Dendritic cell treated with granulocyte-macrophage colony-stimulating factor and Interleukin-4, amounts not matched to agents 40 ng/mL and 50 ng/mL, for 4 days (primary cell): ENCODE measurements around the gene OXCT2.
"Not testable (repeated sequence)": the region's sequence is repeated elsewhere in the genome, so short reads cannot be mapped to it uniquely, and the experiment has no call there.

ENCODE experiments used
- H3K27ac Mint-ChIP-seq: one replicate; pipeline ENCODE4 v1.8.0; 2022; ENCODE audit warnings: mild to moderate bottlenecking, mixed read lengths
- H3K27me3 Mint-ChIP-seq: one replicate; pipeline ENCODE4 v1.8.0; 2022; ENCODE audit warnings: mild to moderate bottlenecking, mixed read lengths
- H3K36me3 Mint-ChIP-seq: one replicate; pipeline ENCODE4 v1.8.0; 2022; ENCODE audit warnings: low read depth, mixed read lengths
- H3K4me1 Mint-ChIP-seq: one replicate; pipeline ENCODE4 v1.8.0; 2022; ENCODE audit warnings: low read depth, mixed read lengths
- H3K4me3 Mint-ChIP-seq: one replicate; pipeline ENCODE4 v1.8.0; 2022; ENCODE audit warnings: mild to moderate bottlenecking, moderate library complexity, mixed read lengths
- H3K9me3 Mint-ChIP-seq: one replicate; pipeline ENCODE4 v1.8.0; 2022; ENCODE audit warnings: mixed read lengths
- intact Hi-C: fragments of 100-400 bp; cut with micrococcal nuclease; formaldehyde crosslinking; loops from one replicate; pipeline ENCODE4 v1.15.0; 2022

Gene OXCT2

DNA sequence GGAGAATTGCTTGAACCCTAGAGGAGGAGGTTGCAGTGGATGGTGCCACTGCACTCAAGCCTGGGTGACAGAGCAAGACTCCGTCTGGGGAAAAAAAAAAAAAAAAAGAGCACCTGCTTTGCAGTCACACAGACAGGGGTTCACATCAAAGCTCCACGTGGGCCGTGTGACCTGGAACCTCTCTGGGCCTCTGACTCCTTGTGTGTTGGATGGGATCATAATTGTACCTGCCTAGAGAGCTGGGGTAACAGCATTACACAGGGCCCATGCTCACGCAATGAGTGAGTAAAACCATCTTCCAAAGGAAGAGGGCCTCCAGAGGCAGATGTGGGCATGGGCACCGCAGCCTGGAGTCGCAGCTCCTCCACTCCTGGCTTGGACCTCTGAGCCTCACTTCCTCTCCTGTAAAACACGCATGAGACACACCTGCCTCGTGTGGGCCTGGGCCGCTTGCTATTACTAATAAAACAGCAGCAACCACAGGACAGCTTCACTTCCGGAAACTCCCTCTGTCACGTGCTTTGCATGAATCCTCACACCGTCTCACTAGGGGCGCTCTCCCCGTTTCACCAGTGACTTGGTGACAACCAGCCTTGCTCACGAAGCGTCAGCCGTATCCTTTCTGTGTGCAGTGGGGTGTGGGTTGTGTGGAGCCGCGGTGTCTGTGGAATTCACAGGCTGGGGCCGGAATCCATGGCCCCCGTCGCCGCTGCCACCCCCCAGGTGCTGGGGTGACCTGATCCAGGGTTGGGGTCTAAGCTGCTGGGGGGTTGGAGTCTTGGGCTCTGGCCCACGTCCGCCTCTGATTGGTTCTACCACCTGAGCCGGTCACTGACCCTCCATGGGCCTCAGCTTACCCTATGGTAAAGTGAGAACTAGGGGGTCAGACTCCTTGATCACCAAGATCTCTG is 28.0 kb upstream of the OXCT2 start:
- Mint-ChIP-seq H3K27ac (peak overlapping the region; percentile 90), H3K4me3 (peak overlapping the region; percentile 71), H3K4me1 (peaks cover 40% of the 10 kb centered on the region)
- H3K27me3 Mint-ChIP-seq, intact Hi-C loops, H3K36me3 Mint-ChIP-seq, H3K9me3 Mint-ChIP-seq: not testable (repeated sequence)

DNA sequence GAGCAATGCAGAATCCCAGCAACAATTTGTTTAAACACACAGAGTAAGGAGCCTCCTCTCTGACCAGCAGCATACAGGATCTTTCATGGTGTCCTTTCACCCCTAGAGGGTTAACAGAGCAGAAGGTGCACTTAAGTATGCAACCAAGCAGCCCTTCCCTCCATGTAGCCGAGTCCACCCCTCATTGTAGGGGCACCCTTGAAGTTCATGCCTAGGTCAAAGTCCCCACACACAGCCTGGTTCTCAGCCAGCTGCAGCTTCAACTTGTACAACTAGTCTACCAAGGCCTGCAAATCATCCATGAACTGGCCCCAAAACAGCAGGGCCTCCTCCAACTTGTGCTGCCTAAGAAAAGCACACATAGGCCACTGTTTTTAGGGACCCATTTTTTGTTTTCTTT is 24.5 kb upstream of the OXCT2 start:
- Mint-ChIP-seq H3K36me3 (no peaks in the 10 kb centered on the region), H3K9me3 (no peaks in the 10 kb centered on the region), H3K4me1 (peaks cover 42% of the 10 kb centered on the region), H3K27ac (no peak overlapping the region), H3K27me3 (no peaks in the 10 kb centered on the region), H3K4me3 (no peak overlapping the region)
- intact Hi-C loops = no loop called here

DNA sequence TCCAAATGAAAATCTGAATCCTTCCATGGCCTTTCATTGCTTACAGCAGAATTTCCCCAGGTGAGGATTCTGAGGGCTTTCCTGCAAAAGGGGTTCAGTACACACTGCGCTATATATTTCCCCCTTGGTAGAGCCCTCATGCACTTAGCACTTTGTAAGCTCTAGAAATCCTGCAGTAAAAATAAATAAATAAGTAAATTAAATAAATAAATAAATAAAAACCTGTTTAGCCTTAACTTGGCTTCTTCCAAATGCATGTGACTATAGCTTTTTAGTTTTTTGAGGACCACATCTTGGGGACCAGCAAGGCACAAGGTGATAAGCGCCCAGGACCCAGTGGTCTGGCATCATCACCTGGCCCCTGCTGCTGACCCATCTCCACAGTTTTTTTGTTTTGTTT is 20.7 kb upstream of the OXCT2 start:
- Mint-ChIP-seq H3K9me3 (no peaks in the 10 kb centered on the region), H3K4me3 (no peak overlapping the region), H3K27ac (no peak overlapping the region), H3K4me1 (peaks cover 46% of the 10 kb centered on the region), H3K36me3 (no peaks in the 10 kb centered on the region), H3K27me3 (peaks cover 12% of the 10 kb centered on the region)
- intact Hi-C loops = no loop called here

DNA sequence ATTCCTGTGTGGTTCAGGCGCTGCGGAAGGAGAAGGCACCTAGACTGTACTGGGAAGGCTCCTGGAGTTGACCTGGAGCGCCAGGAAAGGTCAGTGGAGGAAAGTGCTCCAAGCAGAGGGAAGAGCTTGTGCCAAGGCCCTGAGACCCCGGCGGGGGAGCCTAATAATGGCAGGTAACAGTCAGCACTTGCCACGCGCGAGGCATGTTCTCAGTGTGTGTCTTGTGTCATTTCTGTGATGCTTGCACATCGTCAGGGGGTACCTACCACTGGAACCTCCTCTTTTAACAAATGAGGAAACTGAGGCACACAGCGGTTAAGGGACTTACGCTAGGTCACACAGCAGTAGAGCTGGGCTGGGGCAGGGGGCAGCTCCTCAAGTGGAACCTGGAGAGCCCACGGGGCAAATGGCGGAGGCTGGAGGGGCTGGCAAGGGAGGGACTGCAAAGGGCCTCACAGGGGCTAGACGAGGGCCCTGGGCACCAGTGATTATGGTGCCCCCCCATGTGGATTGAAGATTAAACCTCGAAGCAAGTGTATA is 18.5 kb upstream of the OXCT2 start:
- Mint-ChIP-seq H3K36me3 (no peaks in the 10 kb centered on the region), H3K27ac (peak overlapping the region; percentile 86), H3K9me3 (no peaks in the 10 kb centered on the region), H3K27me3 (peaks cover 18% of the 10 kb centered on the region), H3K4me1 (peaks cover 46% of the 10 kb centered on the region), H3K4me3 (peak overlapping the region; percentile 77)
- intact Hi-C loops = no loop called here

DNA sequence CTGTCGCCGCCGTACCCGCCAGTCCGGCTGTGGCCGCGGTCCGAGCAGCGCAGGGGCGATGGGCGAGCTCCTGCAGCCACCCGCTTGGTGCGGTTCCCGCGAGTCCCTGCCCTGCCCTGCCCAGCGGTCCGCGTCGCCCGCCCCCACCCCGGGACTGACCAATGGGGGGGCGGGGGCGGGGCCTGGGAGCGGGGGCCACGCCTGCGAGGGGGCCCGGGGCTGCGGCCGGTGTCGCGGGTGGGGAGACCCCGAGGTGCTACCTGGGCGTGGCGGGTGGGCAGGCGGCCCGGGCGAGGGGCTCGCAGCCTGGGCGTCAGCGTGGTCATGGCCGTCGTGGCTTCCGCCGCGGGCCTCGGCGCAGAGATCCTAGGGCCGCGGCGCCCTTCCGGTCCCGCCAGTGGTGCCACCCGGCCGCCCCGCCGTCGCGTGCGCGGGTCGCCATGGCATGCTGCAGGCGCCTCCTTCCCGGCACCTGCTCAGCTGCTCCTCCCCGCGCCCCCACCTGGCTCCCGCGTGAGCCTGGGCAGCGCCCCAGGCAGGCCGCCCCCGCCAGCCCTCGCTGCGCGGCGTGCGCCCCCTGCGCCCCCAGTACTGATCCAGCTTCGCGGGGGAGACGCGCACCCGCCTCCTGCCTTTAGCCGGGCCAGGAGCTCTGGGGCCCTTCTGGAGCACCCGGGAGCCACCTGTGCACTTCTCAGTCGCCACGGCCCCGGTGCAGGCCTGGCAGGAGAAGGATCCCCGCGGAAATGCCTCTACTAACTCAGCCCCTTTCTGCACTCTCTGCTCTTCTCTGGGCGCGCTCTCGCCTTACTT is 17.8 kb upstream of the OXCT2 start, which contains the start of gene BMP8B:
Gene BMP8B, minus strand, starts transcription at position 108 of the 813 bp plus-strand sequence. CDS start 380 bp downstream, outside the sequence.
- peak within 1 kb of the TSS; percentile 77 for H3K4me3 Mint-ChIP-seq
- peaks cover 18% of the 10 kb centered on the region for H3K27me3 Mint-ChIP-seq
- intact Hi-C loops = no loop called here
- no peaks in the 10 kb centered on the region for H3K36me3 Mint-ChIP-seq
- no peaks in the 10 kb centered on the region for H3K9me3 Mint-ChIP-seq
- peaks cover 46% of the 10 kb centered on the region for H3K4me1 Mint-ChIP-seq
- H3K27ac Mint-ChIP-seq = peak within 1 kb of the TSS; percentile 86

DNA sequence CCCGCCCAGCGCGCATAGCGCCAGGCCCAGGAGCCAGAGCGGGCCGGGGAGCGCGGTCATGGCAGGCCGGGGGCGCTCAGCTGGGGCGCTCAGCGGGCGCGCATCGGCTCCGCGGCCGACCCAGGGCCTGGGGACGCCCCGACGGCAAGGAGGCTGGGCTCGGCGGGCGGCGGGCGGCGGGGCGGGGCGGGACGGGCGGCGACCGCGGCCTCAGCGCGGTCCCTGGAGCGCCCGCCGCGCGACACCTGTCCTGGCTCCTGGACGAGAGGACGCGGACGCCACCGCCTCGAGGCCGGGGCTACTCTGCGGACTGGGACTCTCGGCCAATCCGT is 17.2 kb upstream of the OXCT2 start:
- intact Hi-C loops = no loop called here
- H3K4me1 Mint-ChIP-seq = peaks cover 40% of the 10 kb centered on the region
- H3K27me3 Mint-ChIP-seq = peaks cover 18% of the 10 kb centered on the region
- H3K36me3 Mint-ChIP-seq = no peaks in the 10 kb centered on the region
- H3K4me3 Mint-ChIP-seq = peak overlapping the region; percentile 77
- H3K9me3 Mint-ChIP-seq = no peaks in the 10 kb centered on the region
- H3K27ac Mint-ChIP-seq = peak overlapping the region; percentile 86

DNA sequence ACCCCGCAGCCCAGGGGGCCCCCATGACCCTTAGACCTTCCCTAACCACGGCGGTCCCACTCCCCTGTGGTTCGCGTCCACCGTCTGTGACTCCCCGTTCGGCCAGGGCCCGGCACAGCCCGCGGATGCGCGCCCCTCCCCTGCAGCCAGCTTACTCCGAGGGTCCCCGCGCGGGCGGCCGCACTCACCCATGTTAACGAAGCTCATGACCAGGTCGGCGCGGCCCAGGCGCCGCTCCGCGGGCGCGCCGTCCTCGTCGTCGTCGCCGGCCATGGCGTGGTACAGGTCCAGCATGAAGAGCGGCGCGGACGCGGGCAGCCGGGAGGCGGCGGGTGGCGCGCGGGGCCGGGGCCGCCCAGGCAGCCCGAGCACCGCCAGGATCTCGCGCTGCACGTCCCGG is 16.8 kb upstream of the OXCT2 start:
- H3K9me3 Mint-ChIP-seq, H3K27ac Mint-ChIP-seq, intact Hi-C loops, H3K36me3 Mint-ChIP-seq: not testable (repeated sequence)
- Mint-ChIP-seq H3K4me3 (peak overlapping the region; percentile 67), H3K4me1 (peaks cover 36% of the 10 kb centered on the region), H3K27me3 (peaks cover 18% of the 10 kb centered on the region)

DNA sequence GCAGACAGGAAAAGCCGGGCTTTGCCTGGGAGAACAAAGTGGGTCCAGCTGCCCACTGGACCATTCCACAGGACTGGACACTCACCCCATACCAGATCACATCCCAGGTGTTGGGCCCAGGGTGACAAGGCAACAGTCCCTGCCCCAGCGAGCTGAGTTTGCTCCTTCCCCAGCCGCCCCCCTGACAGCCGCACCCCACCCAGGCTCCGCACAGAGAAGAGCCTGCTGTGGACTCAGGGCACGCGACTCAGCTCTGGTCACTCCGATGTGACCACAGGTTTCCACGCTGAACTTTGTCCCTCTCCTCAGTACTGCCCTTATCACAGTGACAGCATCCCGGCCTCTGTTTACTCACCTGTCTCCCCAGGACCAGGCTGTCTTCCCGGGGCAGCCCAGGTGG is 16.3 kb upstream of the OXCT2 start:
- peak overlapping the region; percentile 67 for H3K4me3 Mint-ChIP-seq
- no peaks in the 10 kb centered on the region for H3K36me3 Mint-ChIP-seq
- H3K4me1 Mint-ChIP-seq = peaks cover 31% of the 10 kb centered on the region
- intact Hi-C loops = no loop called here
- H3K9me3 Mint-ChIP-seq = no peaks in the 10 kb centered on the region
- peaks cover 18% of the 10 kb centered on the region for H3K27me3 Mint-ChIP-seq
- H3K27ac Mint-ChIP-seq = no peak overlapping the region

DNA sequence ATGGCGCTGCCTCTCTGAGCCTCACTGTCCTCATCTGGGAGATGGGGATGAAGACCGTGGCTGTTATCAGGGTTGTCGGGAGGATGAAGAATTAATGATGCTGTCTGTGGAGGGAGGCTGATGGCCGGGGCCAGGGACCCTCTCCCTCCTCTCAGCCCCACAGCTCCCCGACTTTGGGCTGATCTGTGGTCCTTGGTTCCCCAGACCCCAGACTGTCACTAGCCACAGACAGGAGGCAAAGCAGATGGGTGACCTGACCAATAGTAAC is 15.9 kb upstream of the OXCT2 start:
- H3K9me3 Mint-ChIP-seq, H3K4me3 Mint-ChIP-seq, H3K27ac Mint-ChIP-seq, intact Hi-C loops, H3K36me3 Mint-ChIP-seq: not testable (repeated sequence)
- Mint-ChIP-seq H3K4me1 (peaks cover 27% of the 10 kb centered on the region), H3K27me3 (peaks cover 18% of the 10 kb centered on the region)

DNA sequence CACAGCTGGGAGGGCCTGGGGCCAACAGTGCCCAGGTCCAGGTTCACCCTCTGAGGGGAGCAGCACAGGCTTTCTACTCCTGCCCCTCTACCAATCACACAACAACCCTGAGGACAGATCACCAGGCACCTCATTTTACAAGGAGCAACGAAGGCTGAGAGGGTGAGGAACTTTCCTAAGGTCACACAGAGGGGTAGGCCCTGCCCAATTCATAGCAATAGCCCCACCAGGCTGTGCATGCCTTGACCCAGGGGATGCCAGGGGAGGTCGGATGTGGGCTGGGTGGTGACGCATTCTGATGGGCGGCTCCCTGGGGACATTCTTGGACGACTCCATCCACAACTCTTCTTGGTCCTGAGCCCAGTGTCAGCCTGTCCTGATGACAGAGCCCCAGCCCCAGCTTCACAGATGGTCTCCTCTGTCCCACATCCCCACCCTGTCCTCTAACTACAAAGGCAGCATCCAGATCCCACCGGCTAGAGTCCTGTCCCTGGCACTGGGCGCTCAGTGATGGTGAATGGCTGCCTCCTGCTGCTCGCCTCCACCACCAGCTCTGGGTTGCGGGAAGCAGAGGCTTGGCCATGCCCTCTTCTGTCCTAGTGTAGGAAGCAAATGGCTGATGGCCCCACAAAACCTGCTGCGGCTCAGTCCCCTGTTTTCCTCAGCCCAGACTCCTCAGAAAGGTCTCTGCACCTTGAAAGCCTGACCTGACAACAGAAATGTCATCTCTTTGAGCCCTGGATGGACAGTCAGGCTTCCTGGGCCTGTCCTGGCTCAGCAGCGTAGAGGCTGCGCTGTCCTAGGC is 15.4 kb upstream of the OXCT2 start:
- H3K4me3 Mint-ChIP-seq = not testable (repeated sequence)
- peaks cover 27% of the 10 kb centered on the region for H3K4me1 Mint-ChIP-seq

DNA sequence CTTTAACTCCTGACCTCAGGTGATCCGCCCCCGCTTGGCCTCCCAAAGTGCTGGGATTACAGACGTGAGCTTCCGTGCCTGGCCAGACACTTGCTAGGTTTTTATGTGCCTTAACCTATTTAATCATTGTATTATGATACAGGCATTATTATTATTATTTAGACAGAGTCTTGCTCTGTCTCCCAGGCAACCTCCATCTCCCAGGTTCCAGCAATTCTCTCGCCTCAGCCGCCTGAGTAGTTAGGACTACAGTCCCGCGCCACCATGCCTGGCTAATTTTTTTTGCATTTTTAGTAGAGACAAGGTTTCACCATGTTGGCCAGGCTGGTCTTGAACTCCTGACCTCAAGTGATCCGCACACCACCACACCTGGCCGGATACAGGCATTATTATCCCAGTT is 11.5 kb upstream of the OXCT2 start:
- H3K27ac Mint-ChIP-seq, H3K36me3 Mint-ChIP-seq, intact Hi-C loops, H3K4me3 Mint-ChIP-seq, H3K9me3 Mint-ChIP-seq: not testable (repeated sequence)
- Mint-ChIP-seq H3K27me3 (peaks cover 15% of the 10 kb centered on the region), H3K4me1 (peaks cover 19% of the 10 kb centered on the region)

More for the DNA sequence above, 15.4 kb upstream of the OXCT2 start:
- peaks cover 18% of the 10 kb centered on the region for H3K27me3 Mint-ChIP-seq
- intact Hi-C loops, H3K27ac Mint-ChIP-seq, H3K36me3 Mint-ChIP-seq, H3K9me3 Mint-ChIP-seq: not testable (repeated sequence)

DNA sequence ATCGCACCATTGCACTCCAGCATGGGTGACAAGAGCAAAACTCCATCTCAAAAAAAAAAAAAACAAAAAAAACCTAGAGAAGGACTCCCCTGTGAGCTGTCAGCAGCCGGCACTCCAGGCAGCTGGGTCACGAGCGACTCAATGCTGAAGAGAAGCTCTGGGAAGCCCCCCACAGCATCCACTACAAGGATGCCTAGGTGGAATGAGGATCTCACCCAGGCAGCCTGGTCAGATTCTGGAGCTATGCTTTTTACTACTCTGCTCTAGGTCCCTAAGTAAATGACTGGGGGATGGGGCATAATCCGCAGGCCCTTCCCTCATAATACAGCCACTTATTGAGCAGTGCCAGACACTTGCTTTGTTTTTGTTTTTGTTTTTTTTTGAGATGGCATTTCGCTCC is 11.0 kb upstream of the OXCT2 start:
- H3K4me1 Mint-ChIP-seq = peaks cover 13% of the 10 kb centered on the region
- H3K9me3 Mint-ChIP-seq = no peaks in the 10 kb centered on the region
- no peak overlapping the region for H3K4me3 Mint-ChIP-seq
- H3K27ac Mint-ChIP-seq = no peak overlapping the region
- intact Hi-C loops = no loop called here
- H3K36me3 Mint-ChIP-seq = no peaks in the 10 kb centered on the region
- H3K27me3 Mint-ChIP-seq = peaks cover 9% of the 10 kb centered on the region

DNA sequence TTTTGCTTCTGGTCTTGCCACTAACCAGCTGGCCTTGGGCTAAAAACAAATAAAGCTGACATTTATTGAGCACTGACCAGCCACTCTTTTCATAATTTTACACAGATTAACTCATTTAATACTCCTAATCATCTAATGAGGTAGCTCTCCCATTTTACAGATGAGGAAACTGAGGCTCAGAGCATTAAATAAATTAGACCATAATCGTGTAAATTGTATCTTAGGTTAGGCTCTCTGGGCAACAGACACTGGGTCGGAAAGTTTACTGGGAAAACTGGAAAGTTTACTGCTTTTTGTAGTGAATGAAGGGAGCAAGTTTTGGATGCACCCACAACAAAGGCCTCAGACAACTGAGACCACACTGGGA is 10.2 kb upstream of the OXCT2 start:
- Mint-ChIP-seq H3K4me1 (peaks cover 14% of the 10 kb centered on the region), H3K36me3 (no peaks in the 10 kb centered on the region), H3K27ac (no peak overlapping the region), H3K27me3 (peaks cover 3% of the 10 kb centered on the region), H3K4me3 (no peak overlapping the region), H3K9me3 (no peaks in the 10 kb centered on the region)
- intact Hi-C loops = no loop called here

DNA sequence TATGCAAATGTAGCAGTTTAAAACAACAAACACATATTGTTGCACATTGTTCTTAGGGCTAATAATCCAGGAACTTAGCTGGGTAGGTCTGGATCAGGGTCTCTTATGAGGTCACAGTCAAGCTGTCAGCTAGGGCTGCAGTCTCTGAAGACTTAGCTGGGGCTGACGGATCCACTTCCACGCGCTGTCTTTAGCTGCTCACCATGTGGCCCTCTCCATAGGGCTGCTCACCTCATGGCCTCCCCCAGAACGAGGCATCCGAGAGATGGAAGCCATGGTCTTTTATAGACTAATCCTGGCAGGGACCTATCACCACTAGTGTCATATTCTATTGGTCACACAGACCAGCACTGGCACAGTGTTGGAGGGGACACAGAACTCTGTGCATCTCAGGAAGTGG is 8.7 kb upstream of the OXCT2 start:
- H3K9me3 Mint-ChIP-seq = no peaks in the 10 kb centered on the region
- no peak overlapping the region for H3K27ac Mint-ChIP-seq
- H3K27me3 Mint-ChIP-seq = peaks cover 4% of the 10 kb centered on the region
- intact Hi-C loops = no loop called here
- H3K36me3 Mint-ChIP-seq = no peaks in the 10 kb centered on the region
- no peak overlapping the region for H3K4me3 Mint-ChIP-seq
- peaks cover 16% of the 10 kb centered on the region for H3K4me1 Mint-ChIP-seq
